Smooth muscle cell of bladder (primary cell): ENCODE data around the gene SMAD6. TPM values are rescaled to one million over a fixed set of nuclear protein-coding genes. Genes with fewer than 3 reads are reported as not detected.

ENCODE experiments used
- total RNA-seq: library from RNA; depleted of rRNA; stranded (reverse); fragments of >200 nt; gene quantifications from 2 replicates; pipeline ENCODE4 v1.2.3, GENCODE V29; 2014

The SMAD6 gene
- 15.5 and 31.3 TPM in 2 replicates for total RNA-seq

GRCh38 chr15:66702035-66702786, at the start of gene SMAD6:
Gene SMAD6, plus strand, starts transcription at chr15:66702236. Its CDS starts 1,023 bp downstream, at chr15:66703259.

Other genes with a start within 250 kb of the SMAD6 start
- gene SNAPC5, start 204.5 kb upstream of the SMAD6 start, total RNA-seq: 28.3 and 31.4 TPM in 2 replicates
- gene RPL4, start 197.4 kb upstream of the SMAD6 start, total RNA-seq: 1,618 and 1,908 TPM in 2 replicates
- 4.1 and 5.7 TPM in 2 replicates for gene ZWILCH, start 196.9 kb upstream of the SMAD6 start, total RNA-seq
- 0.28 and 0.37 TPM in 2 replicates for gene LCTL, start 136.2 kb upstream of the SMAD6 start, total RNA-seq